Panc1 (cell line): ENCODE data around the gene MAD1L1. TPM values are rescaled to one million over a fixed set of nuclear protein-coding genes. Genes with fewer than 3 reads are reported as not detected.

ENCODE experiments used
- ATAC-seq: fragments of 200-7000 bp; cut with Tn5 transposase; 2 replicates; pipeline ENCODE4 v1.9.1; 2020; ENCODE audit warnings: mild to moderate bottlenecking, moderate library complexity
- BruUV-seq: library from RNA; stranded (reverse); fragments of 400-500 nt; replicated peaks from 2 replicates; lab custom pipeline; 2021; lab: Mats Ljungman, UMichigan
- CTCF ChIA-PET: fragments of 300-600 bp; sonication (Branson Sonifier 250); formaldehyde crosslinking; loops from one replicate; lab custom pipeline; 2022; ENCODE audit warnings: antibody characterized with exemption; lab: Charles Lee
- POLR2A ChIA-PET: fragments of 300-600 bp; sonication (Branson Sonifier 250); formaldehyde crosslinking; loops from one replicate; lab custom pipeline; 2022; ENCODE audit warnings: antibody characterized with exemption; lab: Charles Lee
- DNase-seq: peaks from one replicate; pipeline ENCODE4 v3.0.0-alpha.2; 2010; ENCODE audit warnings: low read depth, low spot score
- H3K27ac ChIP-seq: 2 replicates; pipeline ENCODE4 v1.5.1; 2011; ENCODE audit warnings: mild to moderate bottlenecking, low read length, inconsistent platforms
- H3K27me3 ChIP-seq: fragments of 200-500 bp; sonication (Bioruptor generic); 2 replicates; pipeline ENCODE4 v1.6.0; 2014; ENCODE audit warnings: low read length, inconsistent platforms; ENCODE audit not compliant: control insufficient read depth, insufficient read depth
- H3K36me3 ChIP-seq: fragments of 200-500 bp; sonication (Bioruptor generic); 2 replicates; pipeline ENCODE4 v1.5.1; 2014; ENCODE audit warnings: inconsistent platforms, mild to moderate bottlenecking, low read length, moderate library complexity; ENCODE audit not compliant: control insufficient read depth, insufficient read depth
- H3K4me1 ChIP-seq: 2 replicates; pipeline ENCODE4 v1.5.1; 2011; ENCODE audit warnings: inconsistent platforms, mild to moderate bottlenecking, low read length, moderate library complexity; ENCODE audit not compliant: control insufficient read depth, insufficient read depth
- H3K4me3 ChIP-seq, 2 experiments: 2 replicates each; pipeline ENCODE4 v1.5.1; 2011 to 2012; ENCODE audit warnings: low read depth in 2 of 2, low read length in 2 of 2, mild to moderate bottlenecking in 2 of 2, inconsistent platforms in 1 of 2, moderate library complexity in 1 of 2
- H3K9me3 ChIP-seq: fragments of 200-500 bp; sonication (Bioruptor generic); 2 replicates; pipeline ENCODE4 v1.5.1; 2014; ENCODE audit warnings: low read depth, mild to moderate bottlenecking, inconsistent platforms, low read length, moderate library complexity; ENCODE audit not compliant: control insufficient read depth, insufficient read depth
- CTCF ChIP-seq: fragments of 450-650 bp; IDR thresholded peaks from 2 replicates; pipeline ENCODE4 v1.5.1; 2017; ENCODE audit warnings: mild to moderate bottlenecking
- POLR2AphosphoS5 ChIP-seq: IDR thresholded peaks from 2 replicates; pipeline ENCODE4 v1.6.1; 2012; ENCODE audit warnings: mild to moderate bottlenecking, low read depth, low read length, moderate library complexity
- REST ChIP-seq, 2 experiments: IDR thresholded peaks; 2 replicates each; pipeline ENCODE4 v1.6.1; 2011 to 2012; ENCODE audit warnings: low read depth in 2 of 2, control low read depth in 1 of 2, low read length in 1 of 2, mild to moderate bottlenecking in 1 of 2, moderate library complexity in 1 of 2; ENCODE audit not compliant: insufficient read depth in 1 of 2
- SIN3A ChIP-seq: IDR thresholded peaks from 2 replicates; pipeline ENCODE4 v1.6.1; 2012; ENCODE audit warnings: low read depth, mild to moderate bottlenecking, low read length, moderate library complexity, borderline replicate concordance; ENCODE audit not compliant: insufficient read depth
- TCF7L2 ChIP-seq: IDR thresholded peaks from 2 replicates; pipeline ENCODE4 v1.6.1; 2011; ENCODE audit warnings: mild to moderate bottlenecking, low read depth, low read length, inconsistent platforms
- in situ Hi-C: cut with HindIII; loops from 2 replicates; pipeline ENCODE4 v1.10.0; 2016; ENCODE audit warnings: low sequenced_read_pairs, low pct_unique_long_range_greater_than_20kb
- intact Hi-C: fragments of 100-400 bp; cut with micrococcal nuclease; formaldehyde crosslinking; loops from one replicate; pipeline ENCODE4 v1.10.0; 2022; ENCODE audit not compliant: unreplicated experiment
- total RNA-seq: library from RNA; stranded (reverse); gene quantifications from one replicate; pipeline ENCODE4 v1.2.1, GENCODE V29; 2021; ENCODE audit not compliant: unreplicated experiment

MAD1L1 gene
- total RNA-seq, 1 experiment from 2014 or later = 70.8 TPM

DNA sequence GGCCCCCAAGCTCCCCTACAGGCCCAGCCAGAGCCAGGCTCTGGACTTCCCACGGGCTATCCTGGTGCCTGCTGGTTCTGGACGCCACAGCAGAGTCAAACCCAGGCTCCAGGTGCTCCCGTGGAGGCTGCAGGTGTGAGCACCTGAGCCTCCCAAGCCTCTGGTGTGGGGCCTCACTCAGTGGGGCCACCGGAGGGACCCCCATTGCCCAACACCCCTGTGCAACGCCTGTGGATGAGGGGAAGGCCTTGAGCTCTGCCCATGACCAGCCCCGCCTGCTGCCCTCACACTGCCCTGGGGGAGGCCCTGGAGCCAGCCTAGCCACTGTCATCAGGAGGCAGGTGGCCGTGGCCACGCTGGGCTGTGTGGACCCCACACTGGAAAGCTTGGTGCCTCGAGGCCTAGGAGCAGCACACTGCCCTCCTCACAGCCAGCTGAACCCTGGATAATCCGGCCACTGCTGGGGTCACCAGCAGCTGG lies 229.3 kb downstream of the MAD1L1 start:
- DNase-seq (no peak), ATAC-seq (no peak)
- no TSS peak for BruUV-seq
- Histone ChIP-seq H3K9me3 (no peaks in the 10 kb centered on the region), H3K4me3 (no peak overlapping the region), H3K27ac (no peak overlapping the region), H3K27me3 (no peaks in the 10 kb centered on the region), H3K4me1 (no peaks in the 10 kb centered on the region), H3K36me3 (no peaks in the 10 kb centered on the region)
- intact Hi-C loops (no loop called here), in situ Hi-C loops (no loop called here)
- CTCF ChIA-PET = no interaction called here
- TF ChIP-seq CTCF = no peak
- POLR2A ChIA-PET = no interaction called here

DNA sequence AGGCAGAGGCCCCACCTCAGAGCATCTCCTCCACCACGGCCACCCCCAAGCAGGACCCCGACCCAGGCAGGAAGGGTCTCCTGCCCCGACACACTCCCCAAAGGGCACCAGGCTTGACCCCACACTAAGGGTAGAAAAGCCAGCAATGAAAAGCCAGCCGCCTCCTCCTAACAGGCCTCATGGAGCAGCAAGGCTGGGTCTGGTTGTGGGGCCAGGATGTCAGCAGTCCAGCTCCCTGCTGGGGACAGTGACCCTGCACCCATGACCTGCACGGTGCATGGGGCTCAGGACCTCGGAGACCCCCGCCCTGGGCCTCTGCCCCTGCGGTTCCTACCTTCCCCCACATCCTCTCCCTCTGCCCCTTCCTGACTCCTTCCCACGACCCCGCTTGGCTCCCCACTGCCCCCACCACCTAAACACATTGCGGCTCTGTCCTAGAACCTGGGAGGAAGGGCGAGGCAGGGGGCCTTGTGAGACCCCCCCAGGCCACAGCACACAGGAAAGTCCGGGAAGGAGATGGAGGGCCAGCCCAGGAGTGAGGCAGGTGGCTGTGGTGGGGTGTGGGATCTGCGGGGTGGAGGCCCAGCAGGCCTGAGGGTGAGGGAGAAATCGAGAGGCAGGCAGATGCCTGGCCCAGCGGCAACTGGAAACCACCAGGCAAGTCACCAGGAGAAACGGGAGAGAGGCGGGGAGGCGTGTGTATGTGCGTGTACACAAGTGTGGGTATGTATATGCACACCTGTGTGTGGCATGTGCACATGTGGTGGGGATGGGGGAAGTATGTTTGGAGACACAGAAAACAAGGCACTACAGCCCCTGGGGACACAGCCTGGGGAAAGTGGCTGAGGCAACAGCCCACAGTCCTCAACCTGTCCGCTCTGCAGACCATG lies 229.9 kb downstream of the MAD1L1 start:
- ATAC-seq = no peak

DNA sequence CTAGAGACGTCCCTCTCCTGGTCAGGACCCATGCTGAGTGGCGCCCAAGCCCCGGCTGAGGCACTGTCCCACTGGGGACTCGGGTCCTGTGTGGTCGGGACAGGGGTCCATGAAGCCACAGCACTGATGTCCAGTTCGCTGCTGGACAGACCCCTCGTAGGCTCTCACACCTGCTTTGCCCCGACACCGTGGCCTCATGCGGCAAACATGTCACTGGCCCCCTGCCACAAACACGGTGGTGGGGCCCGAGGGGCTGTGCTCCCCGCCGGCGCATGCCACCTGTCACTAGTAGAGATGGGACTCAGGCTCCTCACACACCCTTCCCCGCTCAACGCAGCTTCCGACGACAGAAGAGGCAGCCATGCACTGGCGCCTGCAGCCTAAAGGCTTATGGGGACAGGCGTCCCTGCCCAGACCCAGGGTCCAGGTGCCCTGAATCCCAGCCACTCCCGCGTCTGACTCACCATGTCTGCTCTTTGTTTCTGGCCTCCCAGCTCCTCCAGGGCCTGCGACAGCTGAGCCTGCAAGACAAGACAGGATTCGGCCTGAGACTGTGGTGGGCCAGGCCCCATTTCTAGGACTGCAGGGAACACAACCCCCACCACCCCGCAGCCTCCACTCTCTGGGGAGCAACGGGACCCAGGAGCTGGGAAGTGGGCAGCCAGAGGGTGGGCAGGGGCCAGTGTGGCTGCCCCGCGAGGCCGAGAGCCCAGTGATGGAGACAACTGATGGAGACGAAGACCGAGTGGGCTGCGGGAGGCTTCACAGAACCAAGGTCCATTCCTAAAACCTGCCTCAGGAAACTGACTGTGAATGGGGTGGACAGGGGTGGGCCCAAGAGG lies 230.9 kb downstream of the MAD1L1 start:
- ATAC-seq = no peak
- H3K4me3 ChIP-seq = no peak overlapping the region
- no peaks in the 10 kb centered on the region for H3K36me3 ChIP-seq
- POLR2A ChIA-PET = no interaction called here
- no peak for DNase-seq
- CTCF ChIA-PET = no interaction called here
- H3K9me3 ChIP-seq = no peaks in the 10 kb centered on the region
- intact Hi-C loops = no loop called here
- no peaks in the 10 kb centered on the region for H3K4me1 ChIP-seq
- no peaks in the 10 kb centered on the region for H3K27me3 ChIP-seq
- in situ Hi-C loops = no loop called here
- BruUV-seq = no TSS peak
- no peak for TF ChIP-seq POLR2AphosphoS5
- no peak for TF ChIP-seq SIN3A
- TF ChIP-seq TCF7L2 = no peak
- no peak for TF ChIP-seq CTCF
- no peak for TF ChIP-seq REST (IDR thresholded peaks at IDR 0.05; ENCODE audit: insufficient read depth in 1 of 2, low read depth in 2 of 2, low read length in 1 of 2)
- H3K27ac ChIP-seq = no peak overlapping the region

More for the DNA sequence above, 229.9 kb downstream of the MAD1L1 start:
- no TSS peak for BruUV-seq
- H3K4me3 ChIP-seq = no peak overlapping the region
- in situ Hi-C loops (no loop called here), intact Hi-C loops (no loop called here)
- DNase-seq = no peak
- no peaks in the 10 kb centered on the region for H3K27me3 ChIP-seq
- POLR2A ChIA-PET = no interaction called here
- no peaks in the 10 kb centered on the region for H3K36me3 ChIP-seq
- H3K4me1 ChIP-seq = no peaks in the 10 kb centered on the region
- no peaks in the 10 kb centered on the region for H3K9me3 ChIP-seq
- H3K27ac ChIP-seq = no peak overlapping the region
- CTCF ChIA-PET = no interaction called here
- TF ChIP-seq CTCF (no peak), TCF7L2 (no peak)
